Choroid plexus epithelial cell (primary cell): ENCODE results near the gene BCL2.

ENCODE experiments used
- DNase-seq: peaks from one replicate; pipeline ENCODE4 v3.0.0-alpha.2; 2010; ENCODE audit warnings: low read depth
- H3K4me3 ChIP-seq: 2 replicates; pipeline ENCODE4 v1.5.1; 2011; ENCODE audit warnings: low read depth, mild to moderate bottlenecking, control low read depth, low read length, moderate library complexity
- CTCF ChIP-seq: conservative IDR thresholded peaks from 2 replicates; pipeline ENCODE4 v1.5.1; 2011; ENCODE audit warnings: low read depth, mild to moderate bottlenecking, control low read depth, inconsistent platforms, low read length, moderate library complexity

BCL2 gene

GRCh38 chr18:63140997-63141777 lies 178.4 kb downstream of the BCL2 start:
- no peak overlapping the region for H3K4me3 ChIP-seq
- DNase-seq: no peak
- no peak for TF ChIP-seq CTCF

- H3K4me3 ChIP-seq: no peak overlapping the region
- TF ChIP-seq CTCF: no peak
- no peak for DNase-seq
Measured at GRCh38 chr18:63140038-63140450, 179.5 kb downstream of the BCL2 start.

- peak; percentile 18 for DNase-seq
- TF ChIP-seq CTCF: no peak
- no peak overlapping the region for H3K4me3 ChIP-seq
Measured at GRCh38 chr18:63138436-63139340, 180.9 kb downstream of the BCL2 start.

GRCh38 chr18:63137999-63138435 lies 181.6 kb downstream of the BCL2 start:
- no peak for DNase-seq
- no peak for TF ChIP-seq CTCF

DNA sequence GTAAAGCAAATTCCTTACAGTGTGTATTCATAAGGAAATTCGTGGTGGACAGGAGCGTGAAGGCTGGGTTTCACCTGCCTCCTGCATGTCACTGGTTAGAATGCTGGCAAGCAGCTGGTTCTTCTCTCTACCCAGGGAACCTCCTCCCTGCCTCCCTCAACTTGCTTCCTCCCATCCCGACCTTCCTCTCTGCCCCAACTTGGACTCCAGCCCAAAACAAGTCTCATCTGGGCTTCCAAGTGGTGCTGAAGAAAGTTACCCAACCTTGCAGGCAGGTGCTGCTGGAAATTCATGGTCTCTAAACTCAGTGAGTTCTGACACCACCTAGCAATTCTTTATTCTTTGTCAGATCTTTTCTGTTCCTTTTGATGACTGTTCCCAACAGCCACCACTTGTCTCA lies 184.5 kb downstream of the BCL2 start:
- no peak for DNase-seq
- no peak for TF ChIP-seq CTCF
- no peak overlapping the region for H3K4me3 ChIP-seq

More at GRCh38 chr18:63137999-63138435, 181.6 kb downstream of the BCL2 start:
- no peak overlapping the region for H3K4me3 ChIP-seq

DNA sequence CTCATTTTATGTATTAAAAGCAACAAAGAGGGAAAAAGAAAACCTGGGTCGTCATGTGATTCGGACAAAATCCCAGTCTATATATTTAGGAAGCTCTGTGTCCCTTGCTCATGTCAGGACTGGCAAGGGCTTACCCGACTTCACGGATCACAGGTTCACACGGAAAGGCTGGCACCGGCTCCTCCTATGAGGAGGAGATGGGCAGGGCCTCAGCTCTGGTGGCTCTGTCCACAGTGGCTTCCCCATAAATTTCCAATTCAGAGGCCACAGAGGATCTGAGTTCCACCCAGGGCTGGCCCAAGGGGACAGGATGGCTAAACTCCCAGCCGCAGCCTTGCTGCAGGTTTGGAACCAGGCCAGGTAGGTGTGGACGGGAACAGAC lies 186.8 kb downstream of the BCL2 start:
- no peak for TF ChIP-seq CTCF
- H3K4me3 ChIP-seq: no peak overlapping the region
- DNase-seq: no peak
